ENCODE measurements around the gene WDFY4.

DNA sequence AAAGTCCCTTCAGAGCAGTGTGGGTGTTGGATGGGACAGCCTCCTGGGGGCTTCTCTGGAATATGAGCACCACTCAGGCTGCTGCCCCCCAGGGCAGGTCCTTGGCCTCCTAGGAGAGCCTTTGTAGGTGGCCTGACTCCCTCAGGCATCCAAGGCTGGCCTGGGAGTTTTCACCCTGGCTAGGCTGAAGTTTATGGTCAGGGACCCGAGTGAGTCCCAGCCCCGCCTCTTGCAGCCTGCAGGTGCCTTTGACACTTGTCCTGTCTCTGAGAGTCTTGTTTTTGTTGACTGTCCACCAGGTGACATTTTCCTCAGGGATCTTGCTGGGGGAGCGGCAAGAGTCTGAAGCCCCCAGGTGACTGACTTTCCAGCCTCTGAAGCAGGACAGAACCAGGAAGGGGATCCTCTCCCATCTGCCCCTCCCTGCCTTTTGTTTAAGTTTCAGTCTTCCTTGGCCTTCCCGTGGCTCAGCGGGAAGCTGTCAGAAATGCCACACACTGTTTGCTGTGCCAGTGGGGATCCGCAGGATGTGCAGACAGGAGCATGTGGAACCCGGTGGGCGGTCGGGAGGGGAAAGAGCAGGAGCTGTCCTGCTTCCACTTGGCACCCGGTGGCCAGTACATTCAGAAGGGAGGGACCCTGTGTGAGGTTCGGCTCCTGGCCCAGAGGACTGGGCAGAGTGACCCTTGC lies 195.5 kb downstream of the WDFY4 start:
- TF ChIP-seq CTCF (IDR thresholded peaks at IDR 0.05) (no peak), POLR2A (IDR thresholded peaks at IDR 0.05) (no peak)
